ENCODE measurements around the gene CCDC91.

Gene CCDC91

DNA sequence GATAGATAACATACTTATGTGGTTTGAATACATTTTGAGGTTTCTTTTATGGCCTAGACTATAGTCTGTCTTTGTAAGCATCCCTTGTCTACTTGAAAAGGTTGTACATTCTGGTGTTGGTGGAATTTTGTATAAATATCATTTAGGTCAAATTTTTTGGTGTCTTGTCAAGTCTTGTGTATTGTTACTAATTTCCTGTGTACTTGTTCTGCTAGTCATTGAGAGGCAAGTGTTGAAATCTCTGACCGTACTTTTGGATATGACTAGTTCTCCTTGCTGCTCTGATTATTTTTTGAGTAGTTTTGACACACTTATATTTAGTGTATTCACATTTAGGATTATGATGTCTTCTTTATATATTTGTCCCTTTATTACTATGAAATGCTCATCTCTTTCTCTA, 219.6 kb downstream of the CCDC91 start:
- no peak for ATAC-seq
- TF ChIP-seq ZFP3 (CRISPR knock-in tag; IDR thresholded peaks at IDR 0.05): no peak
- TF ChIP-seq, protein P1, sequence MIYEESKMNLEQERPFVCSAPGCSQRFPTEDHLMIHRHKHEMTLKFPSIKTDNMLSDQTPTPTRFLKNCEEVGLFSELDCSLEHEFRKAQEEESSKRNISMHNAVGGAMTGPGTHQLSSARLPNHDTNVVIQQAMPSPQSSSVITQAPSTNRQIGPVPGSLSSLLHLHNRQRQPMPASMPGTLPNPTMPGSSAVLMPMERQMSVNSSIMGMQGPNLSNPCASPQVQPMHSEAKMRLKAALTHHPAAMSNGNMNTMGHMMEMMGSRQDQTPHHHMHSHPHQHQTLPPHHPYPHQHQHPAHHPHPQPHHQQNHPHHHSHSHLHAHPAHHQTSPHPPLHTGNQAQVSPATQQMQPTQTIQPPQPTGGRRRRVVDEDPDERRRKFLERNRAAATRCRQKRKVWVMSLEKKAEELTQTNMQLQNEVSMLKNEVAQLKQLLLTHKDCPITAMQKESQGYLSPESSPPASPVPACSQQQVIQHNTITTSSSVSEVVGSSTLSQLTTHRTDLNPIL (CRISPR knock-in tag; IDR thresholded peaks at IDR 0.05; ENCODE audit: low read depth): no peak
- TF ChIP-seq, protein P2, sequence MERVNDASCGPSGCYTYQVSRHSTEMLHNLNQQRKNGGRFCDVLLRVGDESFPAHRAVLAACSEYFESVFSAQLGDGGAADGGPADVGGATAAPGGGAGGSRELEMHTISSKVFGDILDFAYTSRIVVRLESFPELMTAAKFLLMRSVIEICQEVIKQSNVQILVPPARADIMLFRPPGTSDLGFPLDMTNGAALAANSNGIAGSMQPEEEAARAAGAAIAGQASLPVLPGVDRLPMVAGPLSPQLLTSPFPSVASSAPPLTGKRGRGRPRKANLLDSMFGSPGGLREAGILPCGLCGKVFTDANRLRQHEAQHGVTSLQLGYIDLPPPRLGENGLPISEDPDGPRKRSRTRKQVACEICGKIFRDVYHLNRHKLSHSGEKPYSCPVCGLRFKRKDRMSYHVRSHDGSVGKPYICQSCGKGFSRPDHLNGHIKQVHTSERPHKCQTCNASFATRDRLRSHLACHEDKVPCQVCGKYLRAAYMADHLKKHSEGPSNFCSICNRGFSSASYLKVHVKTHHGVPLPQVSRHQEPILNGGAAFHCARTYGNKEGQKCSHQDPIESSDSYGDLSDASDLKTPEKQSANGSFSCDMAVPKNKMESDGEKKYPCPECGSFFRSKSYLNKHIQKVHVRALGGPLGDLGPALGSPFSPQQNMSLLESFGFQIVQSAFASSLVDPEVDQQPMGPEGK (CRISPR knock-in tag; IDR thresholded peaks at IDR 0.05; ENCODE audit: borderline replicate concordance): no peak
- TF ChIP-seq, protein P3, sequence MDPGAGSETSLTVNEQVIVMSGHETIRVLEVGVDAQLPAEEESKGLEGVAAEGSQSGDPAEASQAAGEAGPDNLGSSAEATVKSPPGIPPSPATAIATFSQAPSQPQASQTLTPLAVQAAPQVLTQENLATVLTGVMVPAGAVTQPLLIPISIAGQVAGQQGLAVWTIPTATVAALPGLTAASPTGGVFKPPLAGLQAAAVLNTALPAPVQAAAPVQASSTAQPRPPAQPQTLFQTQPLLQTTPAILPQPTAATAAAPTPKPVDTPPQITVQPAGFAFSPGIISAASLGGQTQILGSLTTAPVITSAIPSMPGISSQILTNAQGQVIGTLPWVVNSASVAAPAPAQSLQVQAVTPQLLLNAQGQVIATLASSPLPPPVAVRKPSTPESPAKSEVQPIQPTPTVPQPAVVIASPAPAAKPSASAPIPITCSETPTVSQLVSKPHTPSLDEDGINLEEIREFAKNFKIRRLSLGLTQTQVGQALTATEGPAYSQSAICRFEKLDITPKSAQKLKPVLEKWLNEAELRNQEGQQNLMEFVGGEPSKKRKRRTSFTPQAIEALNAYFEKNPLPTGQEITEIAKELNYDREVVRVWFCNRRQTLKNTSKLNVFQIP (CRISPR knock-in tag; IDR thresholded peaks at IDR 0.05; ENCODE audit: borderline replicate concordance, low read depth): no peak
- TF ChIP-seq, protein P4, sequence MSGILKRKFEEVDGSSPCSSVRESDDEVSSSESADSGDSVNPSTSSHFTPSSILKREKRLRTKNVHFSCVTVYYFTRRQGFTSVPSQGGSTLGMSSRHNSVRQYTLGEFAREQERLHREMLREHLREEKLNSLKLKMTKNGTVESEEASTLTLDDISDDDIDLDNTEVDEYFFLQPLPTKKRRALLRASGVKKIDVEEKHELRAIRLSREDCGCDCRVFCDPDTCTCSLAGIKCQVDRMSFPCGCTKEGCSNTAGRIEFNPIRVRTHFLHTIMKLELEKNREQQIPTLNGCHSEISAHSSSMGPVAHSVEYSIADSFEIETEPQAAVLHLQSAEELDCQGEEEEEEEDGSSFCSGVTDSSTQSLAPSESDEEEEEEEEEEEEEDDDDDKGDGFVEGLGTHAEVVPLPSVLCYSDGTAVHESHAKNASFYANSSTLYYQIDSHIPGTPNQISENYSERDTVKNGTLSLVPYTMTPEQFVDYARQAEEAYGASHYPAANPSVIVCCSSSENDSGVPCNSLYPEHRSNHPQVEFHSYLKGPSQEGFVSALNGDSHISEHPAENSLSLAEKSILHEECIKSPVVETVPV (CRISPR knock-in tag; IDR thresholded peaks at IDR 0.05): no peak
- TF ChIP-seq ZC3H10 (CRISPR knock-in tag; IDR thresholded peaks at IDR 0.05): no peak
- no peak for TF ChIP-seq ZFP30 (CRISPR knock-in tag; IDR thresholded peaks at IDR 0.05)
- no peak for TF ChIP-seq ISL1 (CRISPR knock-in tag; IDR thresholded peaks at IDR 0.05)
- no peak for TF ChIP-seq ZNF70 (CRISPR knock-in tag; IDR thresholded peaks at IDR 0.05)
- TF ChIP-seq, protein P5, sequence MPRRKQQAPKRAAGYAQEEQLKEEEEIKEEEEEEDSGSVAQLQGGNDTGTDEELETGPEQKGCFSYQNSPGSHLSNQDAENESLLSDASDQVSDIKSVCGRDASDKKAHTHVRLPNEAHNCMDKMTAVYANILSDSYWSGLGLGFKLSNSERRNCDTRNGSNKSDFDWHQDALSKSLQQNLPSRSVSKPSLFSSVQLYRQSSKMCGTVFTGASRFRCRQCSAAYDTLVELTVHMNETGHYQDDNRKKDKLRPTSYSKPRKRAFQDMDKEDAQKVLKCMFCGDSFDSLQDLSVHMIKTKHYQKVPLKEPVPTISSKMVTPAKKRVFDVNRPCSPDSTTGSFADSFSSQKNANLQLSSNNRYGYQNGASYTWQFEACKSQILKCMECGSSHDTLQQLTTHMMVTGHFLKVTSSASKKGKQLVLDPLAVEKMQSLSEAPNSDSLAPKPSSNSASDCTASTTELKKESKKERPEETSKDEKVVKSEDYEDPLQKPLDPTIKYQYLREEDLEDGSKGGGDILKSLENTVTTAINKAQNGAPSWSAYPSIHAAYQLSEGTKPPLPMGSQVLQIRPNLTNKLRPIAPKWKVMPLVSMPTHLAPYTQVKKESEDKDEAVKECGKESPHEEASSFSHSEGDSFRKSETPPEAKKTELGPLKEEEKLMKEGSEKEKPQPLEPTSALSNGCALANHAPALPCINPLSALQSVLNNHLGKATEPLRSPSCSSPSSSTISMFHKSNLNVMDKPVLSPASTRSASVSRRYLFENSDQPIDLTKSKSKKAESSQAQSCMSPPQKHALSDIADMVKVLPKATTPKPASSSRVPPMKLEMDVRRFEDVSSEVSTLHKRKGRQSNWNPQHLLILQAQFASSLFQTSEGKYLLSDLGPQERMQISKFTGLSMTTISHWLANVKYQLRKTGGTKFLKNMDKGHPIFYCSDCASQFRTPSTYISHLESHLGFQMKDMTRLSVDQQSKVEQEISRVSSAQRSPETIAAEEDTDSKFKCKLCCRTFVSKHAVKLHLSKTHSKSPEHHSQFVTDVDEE (CRISPR knock-in tag; IDR thresholded peaks at IDR 0.05): no peak
- no peak for TF ChIP-seq TCF4 (CRISPR knock-in tag; IDR thresholded peaks at IDR 0.05; ENCODE audit: borderline replicate concordance)
- TF ChIP-seq ARNTL (CRISPR knock-in tag; IDR thresholded peaks at IDR 0.05; ENCODE audit: borderline replicate concordance, low read depth): no peak
- no peak for TF ChIP-seq SNAI2 (CRISPR knock-in tag; IDR thresholded peaks at IDR 0.05)
- TF ChIP-seq GLIS3 (CRISPR knock-in tag; IDR thresholded peaks at IDR 0.05): no peak
- no peak for TF ChIP-seq ESRRG (CRISPR knock-in tag; IDR thresholded peaks at IDR 0.05)
- TF ChIP-seq TOX (CRISPR knock-in tag; IDR thresholded peaks at IDR 0.05; ENCODE audit: borderline replicate concordance): no peak
- TF ChIP-seq ZNF8 (CRISPR knock-in tag; IDR thresholded peaks at IDR 0.05): no peak
- no peak for TF ChIP-seq PPARA (CRISPR knock-in tag; IDR thresholded peaks at IDR 0.05; ENCODE audit: borderline replicate concordance)
- no peak for TF ChIP-seq OSR1 (CRISPR knock-in tag; IDR thresholded peaks at IDR 0.05)

DNA sequence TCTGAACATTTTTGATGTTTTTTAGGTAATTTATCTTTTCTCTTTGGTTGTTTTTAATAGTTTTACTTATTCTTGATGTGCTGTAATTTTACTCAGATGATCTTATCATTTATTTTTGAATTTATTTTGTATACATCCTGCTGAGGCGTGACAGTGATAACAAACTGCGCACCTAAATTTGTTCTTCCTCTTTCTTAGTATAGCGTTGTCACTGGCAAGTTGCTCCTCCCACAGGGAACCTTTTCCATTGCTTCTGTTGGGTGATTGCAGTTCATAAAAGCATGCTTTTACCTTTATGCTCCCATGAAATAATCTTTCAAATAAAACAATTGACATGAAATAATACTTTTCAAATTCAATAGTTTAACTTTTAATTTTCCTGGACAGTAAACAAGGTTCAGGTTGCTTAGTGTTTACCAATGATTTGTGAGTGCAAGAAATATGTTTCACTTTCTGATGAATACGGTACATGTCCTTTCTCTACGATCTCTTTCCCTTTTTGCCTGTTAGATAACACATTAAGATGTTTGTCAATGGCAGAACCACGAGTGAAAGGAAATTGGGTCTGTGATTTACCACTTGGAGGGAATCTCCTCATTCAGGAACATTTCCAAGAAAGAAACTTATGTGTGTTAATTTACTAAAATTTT, 223.3 kb downstream of the CCDC91 start:
- ATAC-seq: no peak
- TF ChIP-seq TOX (CRISPR knock-in tag; IDR thresholded peaks at IDR 0.05; ENCODE audit: borderline replicate concordance) (no peak), ZNF8 (CRISPR knock-in tag; IDR thresholded peaks at IDR 0.05) (no peak), PPARA (CRISPR knock-in tag; IDR thresholded peaks at IDR 0.05; ENCODE audit: borderline replicate concordance) (no peak)
- TF ChIP-seq, protein P5 (CRISPR knock-in tag; IDR thresholded peaks at IDR 0.05): no peak
- TF ChIP-seq, protein P3 (CRISPR knock-in tag; IDR thresholded peaks at IDR 0.05; ENCODE audit: borderline replicate concordance, low read depth): no peak
- TF ChIP-seq, protein P2 (CRISPR knock-in tag; IDR thresholded peaks at IDR 0.05; ENCODE audit: borderline replicate concordance): no peak

Data from SK-N-SH treated with all-trans-retinoic acid at 6 μM for 48 hours (cell line).